ENCODE data around the gene GAMT. TPM values are rescaled to one million over a fixed set of nuclear protein-coding genes. Genes with fewer than 3 reads are reported as not detected.

Gene GAMT
- total and polyA plus RNA-seq, 2 of the 13 experiments (the other 11 are each of a cell fraction or from before 2014, with no cell fraction given), result 115 to 124 TPM

DNA sequence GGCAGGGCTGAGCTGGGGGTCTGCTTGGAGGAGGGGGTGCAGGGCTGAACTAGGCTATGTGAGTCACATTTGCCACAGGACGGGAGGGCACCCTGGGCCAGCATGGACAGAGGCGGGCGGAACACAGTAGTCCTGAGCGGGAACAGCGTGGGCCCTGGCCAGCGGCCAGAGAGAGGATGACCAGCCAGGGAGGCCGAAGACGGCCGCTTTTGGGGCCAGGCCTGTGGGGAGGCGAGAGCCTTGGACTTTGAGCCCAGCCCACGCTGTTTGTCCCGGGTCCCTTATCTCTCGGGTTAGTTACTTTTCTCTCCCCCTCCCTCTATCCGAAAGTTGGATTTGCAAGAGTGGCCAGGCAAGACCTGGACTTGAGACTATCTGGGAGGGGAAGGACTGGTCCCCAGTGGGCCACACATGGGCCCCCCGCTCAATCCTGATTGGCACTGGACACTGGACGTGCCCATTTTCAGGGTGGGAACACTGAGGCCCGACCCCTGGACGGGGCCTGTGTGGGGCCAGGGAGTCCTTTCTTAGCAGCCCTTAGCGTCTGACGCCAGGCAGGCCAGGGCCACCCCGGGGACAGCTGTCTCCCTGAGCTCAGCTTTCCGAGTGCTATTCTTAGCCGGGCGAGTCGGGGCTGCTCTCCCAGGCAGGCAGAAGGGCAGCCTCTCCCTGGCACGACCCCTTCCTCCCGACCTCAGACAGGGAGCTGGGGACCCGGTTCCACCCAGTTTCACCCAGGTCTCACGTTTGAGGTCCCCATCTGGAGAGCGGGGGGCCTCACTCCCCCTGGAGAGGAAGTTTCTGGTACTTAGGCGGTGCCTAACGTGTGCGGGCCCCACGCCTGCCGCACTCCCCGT is 833 bp downstream of the GAMT start (continued):
- TF ChIP-seq FOXK1 (CRISPR knock-in tag; IDR thresholded peaks at IDR 0.05; ENCODE audit: borderline replicate concordance, low read depth) (peak; percentile 11; the same call in 1 of the 2 replicates), ZBTB3 (CRISPR knock-in tag; IDR thresholded peaks at IDR 0.05; ENCODE audit: borderline replicate concordance, low read depth) (no peak), ZNF609 (CRISPR knock-in tag; IDR thresholded peaks at IDR 0.05; ENCODE audit: borderline replicate concordance) (peak; percentile 1), SP4 (CRISPR knock-in tag; IDR thresholded peaks at IDR 0.05) (peak; percentile 63; the same call in 1 of the 2 replicates), EZH2 (conservative IDR thresholded peaks at IDR 0.05; ENCODE audit: low read depth, low read length) (no peak), ZNF644 (CRISPR knock-in tag; IDR thresholded peaks at IDR 0.05; ENCODE audit: low read depth) (peak; percentile 78), HIVEP1 (CRISPR knock-in tag; IDR thresholded peaks at IDR 0.05) (no peak), SP5 (CRISPR knock-in tag; IDR thresholded peaks at IDR 0.05; ENCODE audit: borderline replicate concordance, low read depth) (peak; percentile 56; the same call in 1 of the 2 replicates), CENPX (CRISPR knock-in tag; IDR thresholded peaks at IDR 0.05) (no peak), ZNF878 (CRISPR knock-in tag; IDR thresholded peaks at IDR 0.05) (peak; percentile 71), FOSL1 (CRISPR knock-in tag; IDR thresholded peaks at IDR 0.05; ENCODE audit: borderline replicate concordance) (0 out of 2 replicates have a peak, but pooled peaks have one; percentile 8), TBP (CRISPR knock-in tag; IDR thresholded peaks at IDR 0.05) (no peak), ZNF33A (CRISPR knock-in tag; IDR thresholded peaks at IDR 0.05; ENCODE audit: borderline replicate concordance) (no peak), REPIN1 (CRISPR knock-in tag; IDR thresholded peaks at IDR 0.05; ENCODE audit: borderline replicate concordance, low read depth) (peak; percentile 89), SOX13 (IDR thresholded peaks at IDR 0.05) (no peak), SOX13 (CRISPR knock-in tag; conservative IDR thresholded peaks at IDR 0.05 in 1 of 2, IDR thresholded peaks at IDR 0.05 in 1 of 2) (peak in 1 of 2 experiments; percentile 64; a peak in 2 of 4 replicates)
- TF ChIP-seq, protein P1, sequence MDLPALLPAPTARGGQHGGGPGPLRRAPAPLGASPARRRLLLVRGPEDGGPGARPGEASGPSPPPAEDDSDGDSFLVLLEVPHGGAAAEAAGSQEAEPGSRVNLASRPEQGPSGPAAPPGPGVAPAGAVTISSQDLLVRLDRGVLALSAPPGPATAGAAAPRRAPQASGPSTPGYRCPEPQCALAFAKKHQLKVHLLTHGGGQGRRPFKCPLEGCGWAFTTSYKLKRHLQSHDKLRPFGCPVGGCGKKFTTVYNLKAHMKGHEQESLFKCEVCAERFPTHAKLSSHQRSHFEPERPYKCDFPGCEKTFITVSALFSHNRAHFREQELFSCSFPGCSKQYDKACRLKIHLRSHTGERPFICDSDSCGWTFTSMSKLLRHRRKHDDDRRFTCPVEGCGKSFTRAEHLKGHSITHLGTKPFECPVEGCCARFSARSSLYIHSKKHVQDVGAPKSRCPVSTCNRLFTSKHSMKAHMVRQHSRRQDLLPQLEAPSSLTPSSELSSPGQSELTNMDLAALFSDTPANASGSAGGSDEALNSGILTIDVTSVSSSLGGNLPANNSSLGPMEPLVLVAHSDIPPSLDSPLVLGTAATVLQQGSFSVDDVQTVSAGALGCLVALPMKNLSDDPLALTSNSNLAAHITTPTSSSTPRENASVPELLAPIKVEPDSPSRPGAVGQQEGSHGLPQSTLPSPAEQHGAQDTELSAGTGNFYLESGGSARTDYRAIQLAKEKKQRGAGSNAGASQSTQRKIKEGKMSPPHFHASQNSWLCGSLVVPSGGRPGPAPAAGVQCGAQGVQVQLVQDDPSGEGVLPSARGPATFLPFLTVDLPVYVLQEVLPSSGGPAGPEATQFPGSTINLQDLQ (CRISPR knock-in tag; IDR thresholded peaks at IDR 0.05), result peak; percentile 94; the same call in 1 of the 2 replicates
- TF ChIP-seq, protein P2, sequence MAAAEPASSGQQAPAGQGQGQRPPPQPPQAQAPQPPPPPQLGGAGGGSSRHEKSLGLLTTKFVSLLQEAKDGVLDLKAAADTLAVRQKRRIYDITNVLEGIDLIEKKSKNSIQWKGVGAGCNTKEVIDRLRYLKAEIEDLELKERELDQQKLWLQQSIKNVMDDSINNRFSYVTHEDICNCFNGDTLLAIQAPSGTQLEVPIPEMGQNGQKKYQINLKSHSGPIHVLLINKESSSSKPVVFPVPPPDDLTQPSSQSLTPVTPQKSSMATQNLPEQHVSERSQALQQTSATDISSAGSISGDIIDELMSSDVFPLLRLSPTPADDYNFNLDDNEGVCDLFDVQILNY (CRISPR knock-in tag; conservative IDR thresholded peaks at IDR 0.05), result no peak
- TF ChIP-seq, protein P3, sequence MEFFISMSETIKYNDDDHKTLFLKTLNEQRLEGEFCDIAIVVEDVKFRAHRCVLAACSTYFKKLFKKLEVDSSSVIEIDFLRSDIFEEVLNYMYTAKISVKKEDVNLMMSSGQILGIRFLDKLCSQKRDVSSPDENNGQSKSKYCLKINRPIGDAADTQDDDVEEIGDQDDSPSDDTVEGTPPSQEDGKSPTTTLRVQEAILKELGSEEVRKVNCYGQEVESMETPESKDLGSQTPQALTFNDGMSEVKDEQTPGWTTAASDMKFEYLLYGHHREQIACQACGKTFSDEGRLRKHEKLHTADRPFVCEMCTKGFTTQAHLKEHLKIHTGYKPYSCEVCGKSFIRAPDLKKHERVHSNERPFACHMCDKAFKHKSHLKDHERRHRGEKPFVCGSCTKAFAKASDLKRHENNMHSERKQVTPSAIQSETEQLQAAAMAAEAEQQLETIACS (CRISPR knock-in tag; IDR thresholded peaks at IDR 0.05), result peak; percentile 63; the same call in 1 of the 2 replicates

Measured in HepG2 (cell line).